SK-N-SH treated with all-trans-retinoic acid at 6 μM for 48 hours (cell line): Measurements from ENCODE around the gene AGBL1.

ENCODE experiments used
- ISL1 ChIP-seq: fragments of 250-450 bp; sonication (Bioruptor Pico); IDR thresholded peaks from 2 replicates; pipeline ENCODE4 v2.1.2; 2022; ENCODE audit warnings: mild to moderate bottlenecking, moderate library complexity
- RARB ChIP-seq: fragments of 250-450 bp; sonication (Bioruptor Pico); IDR thresholded peaks from 2 replicates; pipeline ENCODE4 v1.8.0; 2021; ENCODE audit warnings: mild to moderate bottlenecking, moderate library complexity
- SNAI2 ChIP-seq: fragments of 250-450 bp; sonication (Bioruptor Pico); IDR thresholded peaks from 2 replicates; pipeline ENCODE4 v1.5.0; 2020; ENCODE audit warnings: mild to moderate bottlenecking, moderate library complexity
- ZNF565 ChIP-seq: fragments of 450-650 bp; formaldehyde crosslinking; conservative IDR thresholded peaks from 2 replicates; pipeline ENCODE4 v1.5.0; 2020; ENCODE audit warnings: low read depth, mild to moderate bottlenecking, moderate library complexity
- TF ChIP-seq, protein P1 (sequence below): fragments of 250-450 bp; sonication (Bioruptor Pico); IDR thresholded peaks from 2 replicates; pipeline ENCODE4 v1.5.0; 2020; ENCODE audit warnings: mild to moderate bottlenecking, moderate library complexity
- TF ChIP-seq, protein P2 (sequence below): fragments of 250-450 bp; sonication (Bioruptor Pico); IDR thresholded peaks from 2 replicates; pipeline ENCODE4 v1.8.0; 2021; ENCODE audit warnings: low read depth, mild to moderate bottlenecking, moderate library complexity, borderline replicate concordance

DNA sequence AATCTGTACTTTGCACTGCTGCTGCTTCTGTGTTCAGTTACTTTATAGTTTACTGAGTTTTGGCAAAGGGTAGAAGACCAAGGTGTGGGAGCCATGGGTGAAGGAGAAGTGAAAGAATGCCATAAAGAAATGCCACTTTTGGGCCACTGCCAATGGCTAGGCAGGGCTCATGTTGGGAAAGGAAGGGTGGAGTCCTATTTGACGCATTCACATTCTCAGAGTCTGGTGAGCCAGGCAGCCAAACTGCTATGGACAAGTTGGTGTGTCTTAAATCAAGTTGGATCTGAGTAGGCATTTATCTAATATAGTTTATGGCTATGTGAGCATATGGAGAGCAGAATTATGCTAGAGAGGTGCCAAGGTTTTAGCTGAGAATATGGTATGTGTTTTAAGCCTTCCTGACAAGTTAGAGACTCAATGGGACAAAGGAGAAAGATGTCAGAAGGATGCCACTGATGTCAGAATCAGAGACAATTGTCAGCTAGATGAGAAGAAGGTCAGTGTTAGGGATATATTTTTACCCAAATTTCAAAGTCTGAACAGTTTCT, 296.1 kb downstream of the AGBL1 start:
- TF ChIP-seq RARB (CRISPR knock-in tag), result no peak
- TF ChIP-seq ZNF565 (CRISPR knock-in tag), result no peak
- TF ChIP-seq, protein P1, sequence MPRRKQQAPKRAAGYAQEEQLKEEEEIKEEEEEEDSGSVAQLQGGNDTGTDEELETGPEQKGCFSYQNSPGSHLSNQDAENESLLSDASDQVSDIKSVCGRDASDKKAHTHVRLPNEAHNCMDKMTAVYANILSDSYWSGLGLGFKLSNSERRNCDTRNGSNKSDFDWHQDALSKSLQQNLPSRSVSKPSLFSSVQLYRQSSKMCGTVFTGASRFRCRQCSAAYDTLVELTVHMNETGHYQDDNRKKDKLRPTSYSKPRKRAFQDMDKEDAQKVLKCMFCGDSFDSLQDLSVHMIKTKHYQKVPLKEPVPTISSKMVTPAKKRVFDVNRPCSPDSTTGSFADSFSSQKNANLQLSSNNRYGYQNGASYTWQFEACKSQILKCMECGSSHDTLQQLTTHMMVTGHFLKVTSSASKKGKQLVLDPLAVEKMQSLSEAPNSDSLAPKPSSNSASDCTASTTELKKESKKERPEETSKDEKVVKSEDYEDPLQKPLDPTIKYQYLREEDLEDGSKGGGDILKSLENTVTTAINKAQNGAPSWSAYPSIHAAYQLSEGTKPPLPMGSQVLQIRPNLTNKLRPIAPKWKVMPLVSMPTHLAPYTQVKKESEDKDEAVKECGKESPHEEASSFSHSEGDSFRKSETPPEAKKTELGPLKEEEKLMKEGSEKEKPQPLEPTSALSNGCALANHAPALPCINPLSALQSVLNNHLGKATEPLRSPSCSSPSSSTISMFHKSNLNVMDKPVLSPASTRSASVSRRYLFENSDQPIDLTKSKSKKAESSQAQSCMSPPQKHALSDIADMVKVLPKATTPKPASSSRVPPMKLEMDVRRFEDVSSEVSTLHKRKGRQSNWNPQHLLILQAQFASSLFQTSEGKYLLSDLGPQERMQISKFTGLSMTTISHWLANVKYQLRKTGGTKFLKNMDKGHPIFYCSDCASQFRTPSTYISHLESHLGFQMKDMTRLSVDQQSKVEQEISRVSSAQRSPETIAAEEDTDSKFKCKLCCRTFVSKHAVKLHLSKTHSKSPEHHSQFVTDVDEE, result no peak
- TF ChIP-seq ISL1 (CRISPR knock-in tag), result no peak
- TF ChIP-seq, protein P2, sequence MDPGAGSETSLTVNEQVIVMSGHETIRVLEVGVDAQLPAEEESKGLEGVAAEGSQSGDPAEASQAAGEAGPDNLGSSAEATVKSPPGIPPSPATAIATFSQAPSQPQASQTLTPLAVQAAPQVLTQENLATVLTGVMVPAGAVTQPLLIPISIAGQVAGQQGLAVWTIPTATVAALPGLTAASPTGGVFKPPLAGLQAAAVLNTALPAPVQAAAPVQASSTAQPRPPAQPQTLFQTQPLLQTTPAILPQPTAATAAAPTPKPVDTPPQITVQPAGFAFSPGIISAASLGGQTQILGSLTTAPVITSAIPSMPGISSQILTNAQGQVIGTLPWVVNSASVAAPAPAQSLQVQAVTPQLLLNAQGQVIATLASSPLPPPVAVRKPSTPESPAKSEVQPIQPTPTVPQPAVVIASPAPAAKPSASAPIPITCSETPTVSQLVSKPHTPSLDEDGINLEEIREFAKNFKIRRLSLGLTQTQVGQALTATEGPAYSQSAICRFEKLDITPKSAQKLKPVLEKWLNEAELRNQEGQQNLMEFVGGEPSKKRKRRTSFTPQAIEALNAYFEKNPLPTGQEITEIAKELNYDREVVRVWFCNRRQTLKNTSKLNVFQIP (CRISPR knock-in tag), result no peak
- no peak for TF ChIP-seq SNAI2 (CRISPR knock-in tag)
